ENCODE data around the gene PIP4K2A.

DNA sequence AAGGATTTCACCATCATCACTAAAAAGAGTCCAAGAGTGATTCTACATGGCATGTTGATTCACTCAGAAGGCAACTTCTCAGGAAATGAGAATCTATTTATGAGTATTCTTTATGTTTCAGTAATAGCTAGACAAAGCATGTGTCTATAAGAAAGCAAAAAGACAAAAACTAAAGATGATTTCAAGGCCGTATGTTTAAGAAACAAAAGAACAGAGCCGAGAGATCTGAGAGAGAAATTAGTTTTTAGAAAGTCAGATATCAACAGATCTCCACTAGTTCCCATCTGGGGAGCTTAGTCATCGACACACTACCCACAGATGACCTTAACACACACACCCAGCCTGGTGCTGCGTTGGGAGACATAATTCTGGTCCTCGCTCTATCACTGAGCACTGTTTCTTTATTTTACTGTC is 21.0 kb downstream of the PIP4K2A start:
- TF ChIP-seq, protein P1, sequence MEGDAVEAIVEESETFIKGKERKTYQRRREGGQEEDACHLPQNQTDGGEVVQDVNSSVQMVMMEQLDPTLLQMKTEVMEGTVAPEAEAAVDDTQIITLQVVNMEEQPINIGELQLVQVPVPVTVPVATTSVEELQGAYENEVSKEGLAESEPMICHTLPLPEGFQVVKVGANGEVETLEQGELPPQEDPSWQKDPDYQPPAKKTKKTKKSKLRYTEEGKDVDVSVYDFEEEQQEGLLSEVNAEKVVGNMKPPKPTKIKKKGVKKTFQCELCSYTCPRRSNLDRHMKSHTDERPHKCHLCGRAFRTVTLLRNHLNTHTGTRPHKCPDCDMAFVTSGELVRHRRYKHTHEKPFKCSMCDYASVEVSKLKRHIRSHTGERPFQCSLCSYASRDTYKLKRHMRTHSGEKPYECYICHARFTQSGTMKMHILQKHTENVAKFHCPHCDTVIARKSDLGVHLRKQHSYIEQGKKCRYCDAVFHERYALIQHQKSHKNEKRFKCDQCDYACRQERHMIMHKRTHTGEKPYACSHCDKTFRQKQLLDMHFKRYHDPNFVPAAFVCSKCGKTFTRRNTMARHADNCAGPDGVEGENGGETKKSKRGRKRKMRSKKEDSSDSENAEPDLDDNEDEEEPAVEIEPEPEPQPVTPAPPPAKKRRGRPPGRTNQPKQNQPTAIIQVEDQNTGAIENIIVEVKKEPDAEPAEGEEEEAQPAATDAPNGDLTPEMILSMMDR (conservative IDR thresholded peaks at IDR 0.05): no peak
- no peak for TF ChIP-seq EZH2 (IDR thresholded peaks at IDR 0.05; ENCODE audit: low read depth)
